ENCODE measurements around the gene ZBTB40. TPM values are rescaled to one million over a fixed set of nuclear protein-coding genes. Genes with fewer than 3 reads are reported as not detected.

The ZBTB40 gene
- total and polyA plus RNA-seq, 10 of the 15 experiments (the other 5 are each of a cell fraction or from before 2014, with no cell fraction given), result 1.9 to 14.4 (median 9.0) TPM

GRCh38 chr1:22453181-22453580 is 1.5 kb downstream of the ZBTB40 start:
- peak overlapping the region; percentile 89; the same call in 1 of the 2 replicates for H3K4me3 ChIP-seq
- FAIRE-seq (no peak), DNase-seq (ENCODE audit: low read depth, low spot score) (no peak), ATAC-seq (no peak)
- TF ChIP-seq SUPT20H (IDR thresholded peaks at IDR 0.05; ENCODE audit: borderline replicate concordance, control insufficient read depth, low read depth, low read length) (no peak), EGR1 (IDR thresholded peaks at IDR 0.05; ENCODE audit: borderline replicate concordance in 1 of 2, low read depth in 2 of 2, low read length in 2 of 2) (no peak)
- ChIA-PET RAD21 (ENCODE audit: unreplicated experiment) (no interaction called here), SMC1A (ENCODE audit: uncharacterized antibody, unreplicated experiment) (interaction anchor here (0.8 to 2.1 kb wide), 4 partner anchors 9 to 33 kb away, joined by 3 to 12 read pairs (median 5); no protein-coding TSS in a partner anchor), POLR2A (interaction anchor here (1.1 kb wide), 1 partner anchor 16 kb away, joined by 4 read pairs; no protein-coding TSS in a partner anchor), CTCF (interaction anchor here (0.9 to 1.1 kb wide), 2 partner anchors 8 to 37 kb away, joined by 3 read pairs; no protein-coding TSS in a partner anchor)
- in situ Hi-C loops (cut with MboI) (no loop called here), intact Hi-C loops (cut with micrococcal nuclease; ENCODE audit: unreplicated experiment) (no loop called here)
- H3K27me3 ChIP-seq (replicated peaks in 1 of 2; ENCODE audit: control insufficient read depth in 2 of 2, insufficient read depth in 2 of 2, low read length in 1 of 2), result no peaks in the 10 kb centered on the region
- H3K36me3 ChIP-seq (ENCODE audit: control insufficient read depth in 2 of 2, insufficient read depth in 2 of 2, low read length in 1 of 2), result no peaks in the 10 kb centered on the region
- WGBS (ENCODE audit: insufficient coverage, insufficient replicate concordance, low lambda C conversion rate, missing lambda C conversion rate), result 25% methylated on average over 2 of the region's 2 CpGs
- no peak overlapping the region for H2AFZ ChIP-seq (ENCODE audit: control insufficient read depth, low read depth, low read length)
- H3K4me1 ChIP-seq (ENCODE audit: control insufficient read depth, insufficient read depth, low read length), result no peaks in the 10 kb centered on the region
- no peak overlapping the region for H3K9ac ChIP-seq (ENCODE audit: control insufficient read depth, insufficient read depth, low read length)
- no peak overlapping the region for H3K27ac ChIP-seq (ENCODE audit: control insufficient read depth, insufficient read depth)
- no peaks in the 10 kb centered on the region for H3K9me3 ChIP-seq (replicated peaks; ENCODE audit: control insufficient read depth, insufficient read depth, low read length)
- no peaks in the 10 kb centered on the region; the same call in 1 of the 2 replicates for H4K20me1 ChIP-seq (ENCODE audit: control insufficient read depth, insufficient read depth)
- peaks cover 17% of the 10 kb centered on the region for H3K79me2 ChIP-seq (ENCODE audit: control insufficient read depth, insufficient read depth, low read length)
- H3K4me2 ChIP-seq (ENCODE audit: control insufficient read depth, insufficient read depth), result peak overlapping the region; percentile 85
- BruUV-seq (replicated peaks), result no TSS peak

- ChIA-PET RAD21 (ENCODE audit: unreplicated experiment) (no interaction called here), SMC1A (ENCODE audit: uncharacterized antibody, unreplicated experiment) (interaction anchor here (1.6 to 2.1 kb wide), 2 partner anchors 15 to 21 kb away, joined by 5 to 7 read pairs; no protein-coding TSS in a partner anchor), POLR2A (no interaction called here), CTCF (no interaction called here)
- BruUV-seq (replicated peaks), result no TSS peak
- H3K4me1 ChIP-seq (ENCODE audit: control insufficient read depth, insufficient read depth, low read length), result no peaks in the 10 kb centered on the region
- H3K4me2 ChIP-seq (ENCODE audit: control insufficient read depth, insufficient read depth), result no peak overlapping the region
- intact Hi-C loops (cut with micrococcal nuclease; ENCODE audit: unreplicated experiment) (no loop called here), in situ Hi-C loops (cut with MboI) (no loop called here)
- no peaks in the 10 kb centered on the region for H3K36me3 ChIP-seq (ENCODE audit: control insufficient read depth in 2 of 2, insufficient read depth in 2 of 2, low read length in 1 of 2)
- no peaks in the 10 kb centered on the region for H3K27me3 ChIP-seq (replicated peaks in 1 of 2; ENCODE audit: control insufficient read depth in 2 of 2, insufficient read depth in 2 of 2, low read length in 1 of 2)
- H3K9me3 ChIP-seq (replicated peaks; ENCODE audit: control insufficient read depth, insufficient read depth, low read length), result no peaks in the 10 kb centered on the region
- peaks cover 17% of the 10 kb centered on the region for H3K79me2 ChIP-seq (ENCODE audit: control insufficient read depth, insufficient read depth, low read length)
- H3K27ac ChIP-seq (ENCODE audit: control insufficient read depth, insufficient read depth), result no peak overlapping the region
- ATAC-seq (no peak), DNase-seq (ENCODE audit: low read depth, low spot score) (no peak), FAIRE-seq (no peak)
- H3K4me3 ChIP-seq, result no peak overlapping the region
- WGBS (ENCODE audit: insufficient coverage, insufficient replicate concordance, low lambda C conversion rate, missing lambda C conversion rate), result 69% methylated on average over 4 of the region's 4 CpGs
- no peak overlapping the region for H3K9ac ChIP-seq (ENCODE audit: control insufficient read depth, insufficient read depth, low read length)
- no peaks in the 10 kb centered on the region; the same call in 1 of the 2 replicates for H4K20me1 ChIP-seq (ENCODE audit: control insufficient read depth, insufficient read depth)
- TF ChIP-seq SP1 (IDR thresholded peaks at IDR 0.05; ENCODE audit: low read depth, low read length), result no peak
- no peak for TF ChIP-seq ESRRA (IDR thresholded peaks at IDR 0.05; ENCODE audit: low read length)
- no peak for TF ChIP-seq FOXK2 (IDR thresholded peaks at IDR 0.05)
- no peak for TF ChIP-seq ZSCAN29 (IDR thresholded peaks at IDR 0.05)
- TF ChIP-seq POLR2AphosphoS2 (IDR thresholded peaks at IDR 0.05; ENCODE audit: low read depth, low read length), result no peak
- no peak for TF ChIP-seq STAT3 (IDR thresholded peaks at IDR 0.05; ENCODE audit: low read depth, low read length)
- no peak for TF ChIP-seq ZBTB4 (CRISPR knock-in tag; IDR thresholded peaks at IDR 0.05)
- H2AFZ ChIP-seq (ENCODE audit: control insufficient read depth, low read depth, low read length), result no peak overlapping the region
These were observed 2.9 kb downstream of the ZBTB40 start for GRCh38 chr1:22454476-22455056.

Measured in GM12878 (cell line).